K562 (cell line): ENCODE results near the gene LMAN1. TPM values are rescaled to one million over a fixed set of nuclear protein-coding genes. Genes with fewer than 3 reads are reported as not detected.

Source experiments
- ESRRA ChIP-seq: fragments of 450-650 bp; IDR thresholded peaks from 2 replicates; pipeline ENCODE4 v1.6.1; 2014; ENCODE audit warnings: low read depth, mild to moderate bottlenecking, moderate library complexity, borderline replicate concordance
- ZBTB40 ChIP-seq, 2 experiments: fragments of 450-650 bp in 1 of 2; sonication (generic) in 1 of 2; formaldehyde crosslinking in 1 of 2; IDR thresholded peaks; 2 replicates each; pipeline versions ENCODE4 v1.7.1 to v1.9.0; 2016 to 2022; ENCODE audit warnings: inconsistent platforms in 1 of 2, mild to moderate bottlenecking in 1 of 2, missing genetic modification reagents in 1 of 2
- polyA plus RNA-seq, 8 experiments: library from polyadenylated mRNA; depleted of rRNA in 4 of 8; stranded (reverse) in 5 of 8; unstranded in 3 of 8; fragments of >200 nt; fragmentation: Nextera tagmentation in 2 of 8; fragmentation: Illumina TruSeq in 1 of 8; extraction: Ambion mirVana in 2 of 8; extraction: Trizol in 1 of 8; gene quantifications; 2 replicates each; pipeline versions ENCODE4 v1.2.1 to v1.2.3, GENCODE V29; 2011 to 2014; ENCODE audit warnings: inconsistent platforms in 1 of 8, missing spikeins in 1 of 8
- total RNA-seq, 7 experiments: library from RNA; depleted of rRNA in 6 of 7; stranded (reverse); fragments of >200 nt in 6 of 7; fragmentation: Illumina TruSeq in 2 of 7; extraction: Trizol in 2 of 7; gene quantifications; 2 replicates each; pipeline versions ENCODE4 v1.2.1 to v1.2.3, GENCODE V29; 2011 to 2021; ENCODE audit warnings: low replicate concordance in 1 of 7
- TF ChIP-seq, protein P1 (sequence below): sonication (generic); formaldehyde crosslinking; IDR thresholded peaks from 2 replicates; pipeline ENCODE4 v1.8.1; 2022; ENCODE audit warnings: missing genetic modification reagents

Gene LMAN1
- total and polyA plus RNA-seq, 9 of the 15 experiments (the other 6 are each of a cell fraction or from before 2014, with no cell fraction given) = 18.8 to 108 (median 71.2) TPM

- TF ChIP-seq, protein P1, sequence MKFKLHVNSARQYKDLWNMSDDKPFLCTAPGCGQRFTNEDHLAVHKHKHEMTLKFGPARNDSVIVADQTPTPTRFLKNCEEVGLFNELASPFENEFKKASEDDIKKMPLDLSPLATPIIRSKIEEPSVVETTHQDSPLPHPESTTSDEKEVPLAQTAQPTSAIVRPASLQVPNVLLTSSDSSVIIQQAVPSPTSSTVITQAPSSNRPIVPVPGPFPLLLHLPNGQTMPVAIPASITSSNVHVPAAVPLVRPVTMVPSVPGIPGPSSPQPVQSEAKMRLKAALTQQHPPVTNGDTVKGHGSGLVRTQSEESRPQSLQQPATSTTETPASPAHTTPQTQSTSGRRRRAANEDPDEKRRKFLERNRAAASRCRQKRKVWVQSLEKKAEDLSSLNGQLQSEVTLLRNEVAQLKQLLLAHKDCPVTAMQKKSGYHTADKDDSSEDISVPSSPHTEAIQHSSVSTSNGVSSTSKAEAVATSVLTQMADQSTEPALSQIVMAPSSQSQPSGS (CRISPR knock-in tag) = no peak
- TF ChIP-seq ZBTB40 (IDR thresholded peaks at IDR 0.05) (no peak), ZBTB40 (CRISPR knock-in tag; IDR thresholded peaks at IDR 0.05) (no peak), ESRRA (no peak)
Measured at GRCh38 chr18:59303006-59303405, 56.1 kb downstream of the LMAN1 start (continued).
